ENCODE results near the gene PRAC2.

The PRAC2 gene

GRCh38 chr17:48734333-48735061 is 11.5 kb downstream of the PRAC2 start:
- DNase-seq: no peak

- no peak for DNase-seq
These were observed 12.0 kb downstream of the PRAC2 start for GRCh38 chr17:48735062-48735351.

GRCh38 chr17:48737330-48738043 is 14.5 kb downstream of the PRAC2 start:
- no peak for DNase-seq

- DNase-seq: no peak
These were observed 15.4 kb downstream of the PRAC2 start for GRCh38 chr17:48738424-48738802.

GRCh38 chr17:48738803-48739526 is 16.0 kb downstream of the PRAC2 start:
- DNase-seq: no peak

GRCh38 chr17:48740537-48740936 is 17.6 kb downstream of the PRAC2 start:
- no peak for DNase-seq

GRCh38 chr17:48745381-48746275 is 22.6 kb downstream of the PRAC2 start:
- no peak for DNase-seq

GRCh38 chr17:48746916-48747444 is 24.0 kb downstream of the PRAC2 start:
- DNase-seq: no peak

GRCh38 chr17:48747445-48748363 is 24.7 kb downstream of the PRAC2 start:
- DNase-seq: no peak

- DNase-seq: no peak
These were observed 26.0 kb downstream of the PRAC2 start for GRCh38 chr17:48748718-48749566.

- DNase-seq: no peak
These were observed 26.9 kb downstream of the PRAC2 start for GRCh38 chr17:48749621-48750553.

GRCh38 chr17:48751172-48751571 is 28.2 kb downstream of the PRAC2 start:
- DNase-seq: no peak

- DNase-seq: no peak
These were observed 28.9 kb downstream of the PRAC2 start for GRCh38 chr17:48751733-48752398.

- DNase-seq: no peak
These were observed 29.7 kb downstream of the PRAC2 start for GRCh38 chr17:48752399-48753288.

- DNase-seq: no peak
These were observed 31.0 kb downstream of the PRAC2 start for GRCh38 chr17:48753794-48754499.

GRCh38 chr17:48754500-48755261 is 31.7 kb downstream of the PRAC2 start:
- DNase-seq: no peak

Measured in NCI-H1417 treated with DMSO at 0.1 percent for 48 hours (cell line).